H9 (cell line): ENCODE measurements around the gene TUBB6. TPM values are rescaled to one million over a fixed set of nuclear protein-coding genes. Genes with fewer than 3 reads are reported as not detected.

Experiments used
- DNase-seq: peaks from one replicate; pipeline ENCODE4 v3.0.0-alpha.2; 2017
- H2AFZ ChIP-seq: one replicate; pipeline ENCODE4 v1.6.1; 2013; ENCODE audit warnings: mild to moderate bottlenecking, low read length, control low read depth, moderate library complexity
- H2AK5ac ChIP-seq: 2 replicates; pipeline ENCODE4 v1.6.1; 2013; ENCODE audit warnings: low read length, control low read depth, mixed read lengths; ENCODE audit not compliant: insufficient read length
- H2BK120ac ChIP-seq: one replicate; pipeline ENCODE4 v1.6.1; 2013; ENCODE audit warnings: low read depth, mild to moderate bottlenecking, low read length, control low read depth, inconsistent platforms; ENCODE audit not compliant: poor library complexity, severe bottlenecking
- H2BK12ac ChIP-seq: 2 replicates; pipeline ENCODE4 v1.6.1; 2013; ENCODE audit warnings: low read length, control low read depth, mixed read lengths, low read depth; ENCODE audit not compliant: insufficient read length
- H2BK15ac ChIP-seq: 2 replicates; pipeline ENCODE4 v1.6.1; 2013; ENCODE audit warnings: low read depth, low read length, control low read depth
- H2BK20ac ChIP-seq: one replicate; pipeline ENCODE4 v1.6.1; 2013; ENCODE audit warnings: low read depth, mild to moderate bottlenecking, low read length, control low read depth, inconsistent platforms; ENCODE audit not compliant: poor library complexity, severe bottlenecking
- H2BK5ac ChIP-seq: 2 replicates; pipeline ENCODE4 v1.6.1; 2013; ENCODE audit warnings: low read length, control low read depth, mixed read lengths; ENCODE audit not compliant: insufficient read length
- H3K14ac ChIP-seq: 2 replicates; pipeline ENCODE4 v1.6.1; 2013; ENCODE audit warnings: low read length, control low read depth; ENCODE audit not compliant: insufficient read depth
- H3K18ac ChIP-seq: 2 replicates; pipeline ENCODE4 v1.6.1; 2013; ENCODE audit warnings: low read depth, mild to moderate bottlenecking, mixed read lengths, low read length, control low read depth; ENCODE audit not compliant: insufficient read length
- H3K23ac ChIP-seq: 2 replicates; pipeline ENCODE4 v1.6.1; 2013; ENCODE audit warnings: low read length, control low read depth, mixed read lengths, low read depth; ENCODE audit not compliant: insufficient read length
- H3K23me2 ChIP-seq: 2 replicates; pipeline ENCODE4 v1.6.1; 2013; ENCODE audit warnings: low read depth, mild to moderate bottlenecking, mixed read lengths, low read length, control low read depth; ENCODE audit not compliant: insufficient read length, poor library complexity, severe bottlenecking
- H3K27ac ChIP-seq: 2 replicates; pipeline ENCODE4 v1.5.1; 2013; ENCODE audit warnings: low read length, control low read depth, mixed read lengths, low read depth; ENCODE audit not compliant: insufficient read length
- H3K27me3 ChIP-seq: 2 replicates; pipeline ENCODE4 v1.6.1; 2013; ENCODE audit warnings: low read length, control low read depth, inconsistent platforms; ENCODE audit not compliant: insufficient read depth
- H3K4ac ChIP-seq: 2 replicates; pipeline ENCODE4 v1.6.1; 2013; ENCODE audit warnings: low read depth, mild to moderate bottlenecking, control low read depth, inconsistent platforms, low read length, moderate library complexity
- H3K4me1 ChIP-seq: 2 replicates; pipeline ENCODE4 v1.6.1; 2013; ENCODE audit warnings: low read length, control low read depth, inconsistent platforms; ENCODE audit not compliant: insufficient read depth
- H3K4me2 ChIP-seq: 2 replicates; pipeline ENCODE4 v1.6.1; 2013; ENCODE audit warnings: low read length, control low read depth, mixed read lengths; ENCODE audit not compliant: insufficient read length, insufficient read depth
- H3K56ac ChIP-seq: 2 replicates; pipeline ENCODE4 v1.6.1; 2013; ENCODE audit warnings: low read depth, mild to moderate bottlenecking, mixed read lengths, low read length, control low read depth; ENCODE audit not compliant: insufficient read length
- H3K79me1 ChIP-seq: 2 replicates; pipeline ENCODE4 v1.6.1; 2013; ENCODE audit warnings: low read depth, mild to moderate bottlenecking, moderate library complexity, low read length, control low read depth, inconsistent platforms; ENCODE audit not compliant: insufficient read depth, poor library complexity, severe bottlenecking
- H3K79me2 ChIP-seq: 2 replicates; pipeline ENCODE4 v1.6.1; 2013; ENCODE audit warnings: low read length, control low read depth, inconsistent platforms; ENCODE audit not compliant: insufficient read depth
- H3K9ac ChIP-seq: 2 replicates; pipeline ENCODE4 v1.6.1; 2013; ENCODE audit warnings: low read length, control low read depth, mixed read lengths; ENCODE audit not compliant: insufficient read length; ENCODE audit errors: extremely low read depth
- H3K9me3 ChIP-seq: one replicate; pipeline ENCODE4 v1.6.1; 2013; ENCODE audit warnings: low read depth, low read length, inconsistent platforms; ENCODE audit not compliant: control insufficient read depth
- H3T11ph ChIP-seq: one replicate; pipeline ENCODE4 v1.6.1; 2013; ENCODE audit warnings: mild to moderate bottlenecking, low read length, control low read depth, inconsistent platforms
- H4K20me1 ChIP-seq: one replicate; pipeline ENCODE4 v1.6.1; 2013; ENCODE audit not compliant: control insufficient read depth, insufficient read length, insufficient read depth
- H4K5ac ChIP-seq: 2 replicates; pipeline ENCODE4 v1.6.1; 2013; ENCODE audit warnings: low read depth, mild to moderate bottlenecking, mixed read lengths, low read length, control low read depth; ENCODE audit not compliant: insufficient read length
- H4K8ac ChIP-seq: replicated peaks from 2 replicates; pipeline ENCODE4 v1.6.1; 2013; ENCODE audit warnings: low read length, control low read depth, mixed read lengths, low read depth; ENCODE audit not compliant: insufficient read length
- H4K91ac ChIP-seq: 2 replicates; pipeline ENCODE4 v1.6.1; 2013; ENCODE audit warnings: low read depth, mild to moderate bottlenecking, moderate library complexity, mixed read lengths, low read length, control low read depth; ENCODE audit not compliant: insufficient read length
- H3K27ac Mint-ChIP-seq, 3 experiments: 2 replicates in 2 of 3; 3 replicates in 1 of 3; pipeline ENCODE4 v1.8.0; 2020 to 2021; ENCODE audit warnings: mixed read lengths in 3 of 3, mild to moderate bottlenecking in 1 of 3, moderate library complexity in 1 of 3
- H3K27me3 Mint-ChIP-seq: 2 replicates; pipeline ENCODE4 v1.8.0; 2021; ENCODE audit warnings: low read depth, mild to moderate bottlenecking, moderate library complexity, mixed read lengths
- H3K36me3 Mint-ChIP-seq, 3 experiments: 2 replicates in 2 of 3; 3 replicates in 1 of 3; pipeline ENCODE4 v1.8.0; 2020 to 2021; ENCODE audit warnings: low read depth in 3 of 3, mixed read lengths in 3 of 3; ENCODE audit not compliant: insufficient read depth in 1 of 3
- H3K4me1 Mint-ChIP-seq, 2 experiments: 2 replicates each; pipeline ENCODE4 v1.8.0; 2020; ENCODE audit warnings: mixed read lengths in 2 of 2
- H3K4me3 Mint-ChIP-seq, 2 experiments: 2 replicates in 1 of 2; 3 replicates in 1 of 2; pipeline ENCODE4 v1.8.0; 2020 to 2021; ENCODE audit warnings: mild to moderate bottlenecking in 2 of 2, mixed read lengths in 2 of 2, moderate library complexity in 1 of 2
- H3K9me3 Mint-ChIP-seq, 2 experiments: 2 replicates in 1 of 2; 3 replicates in 1 of 2; pipeline ENCODE4 v1.8.0; 2020; ENCODE audit warnings: mild to moderate bottlenecking in 2 of 2, mixed read lengths in 2 of 2, moderate library complexity in 1 of 2
- CTCF ChIP-seq: fragments of 200-600 bp; sonication (generic); conservative IDR thresholded peaks from 3 replicates; pipeline ENCODE4 v1.8.0; 2021; ENCODE audit warnings: antibody characterized with exemption, mild to moderate bottlenecking
- WGBS: extraction: QIAGEN DNeasy Blood & Tissue Kit; methylation state at CpG from one replicate; pipeline ENCODE4 v1.1.7; 2013; ENCODE audit warnings: missing lambda C conversion rate, low lambda C conversion rate, mixed read lengths; ENCODE audit not compliant: insufficient read length; ENCODE audit errors: extremely low coverage; 5-methylcytosine and 5-hydroxymethylcytosine counted together
- total RNA-seq: library from RNA; stranded (reverse); gene quantifications from 2 replicates; pipeline ENCODE4 v1.2.1, GENCODE V29; 2021

TUBB6 gene
- total RNA-seq, 1 experiment from 2014 or later = 134 TPM

- Histone ChIP-seq H3K18ac (no peak overlapping the region), H3K9ac (no peak overlapping the region), H2AK5ac (no peak overlapping the region), H3K4me1 (peaks cover 6% of the 10 kb centered on the region; the same call in 1 of the 2 replicates), H3K56ac (no peak overlapping the region), H3K4ac (no peak overlapping the region), H2BK15ac (no peak overlapping the region), H4K20me1 (no peaks in the 10 kb centered on the region), H3K27me3 (peaks cover 20% of the 10 kb centered on the region), H3K23me2 (peaks cover 6% of the 10 kb centered on the region), H2BK12ac (no peak overlapping the region), H3K79me2 (no peaks in the 10 kb centered on the region), H2AFZ (no peak overlapping the region), H4K91ac (no peak overlapping the region), H4K5ac (no peak overlapping the region), H4K8ac (no peak overlapping the region), H3K23ac (no peak overlapping the region), H3K9me3 (no peaks in the 10 kb centered on the region), H3K27ac (no peak overlapping the region), H2BK5ac (no peak overlapping the region), H3K79me1 (no peaks in the 10 kb centered on the region), H3K4me2 (no peak overlapping the region), H3K14ac (no peak overlapping the region), H3T11ph (no peak overlapping the region), H2BK120ac (no peak overlapping the region), H2BK20ac (no peak overlapping the region)
- peaks cover 56% of the 10 kb centered on the region for H3K27me3 Mint-ChIP-seq
- no peak for TF ChIP-seq CTCF
- H3K36me3 Mint-ChIP-seq = no peaks in the 10 kb centered on the region; a peak in 1 of 7 replicates
- H3K4me3 Mint-ChIP-seq = no peak overlapping the region
- WGBS = no CpG with 5 or more reads among the region's 29 CpGs
- DNase-seq = no peak
- no peak overlapping the region for H3K27ac Mint-ChIP-seq
- no peaks in the 10 kb centered on the region for H3K9me3 Mint-ChIP-seq
- peaks cover 16% of the 10 kb centered on the region in 2 experiments for H3K4me1 Mint-ChIP-seq
These were observed 49.0 kb upstream of the TUBB6 start for GRCh38 chr18:12258719-12259705.
